ENCODE measurements around the gene NAALADL2. TPM values are rescaled to one million over a fixed set of nuclear protein-coding genes. Genes with fewer than 3 reads are reported as not detected.

The NAALADL2 gene
- total and polyA plus RNA-seq, 2 of the 13 experiments (the other 11 are each of a cell fraction or from before 2014, with no cell fraction given), result 0.08 TPM; not detected in 1

DNA sequence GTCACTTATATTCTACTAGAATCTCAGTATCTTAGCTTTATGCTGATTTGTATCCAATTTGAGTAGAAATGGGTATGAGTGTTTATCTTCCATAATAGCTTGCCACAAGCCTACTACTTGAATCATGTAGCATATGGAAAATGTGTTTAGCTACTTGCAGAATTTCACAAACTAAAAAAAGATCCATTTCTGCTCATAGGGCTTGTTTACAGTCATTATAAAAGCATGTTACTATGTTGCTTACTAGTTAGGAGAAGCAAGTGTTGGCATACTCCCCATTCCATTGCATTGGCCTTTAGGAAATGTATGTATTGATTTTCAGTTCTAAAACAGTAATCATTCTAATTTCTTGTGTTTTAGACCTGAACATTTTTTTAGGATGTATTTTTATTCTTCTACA is 939.2 kb downstream of the NAALADL2 start:
- TF ChIP-seq MAZ (IDR thresholded peaks at IDR 0.05; ENCODE audit: borderline replicate concordance, low read depth, low read length) (no peak), MAZ (CRISPR knock-in tag; IDR thresholded peaks at IDR 0.05; ENCODE audit: low read depth) (no peak), LCORL (IDR thresholded peaks at IDR 0.05) (no peak), LCORL (CRISPR knock-in tag; IDR thresholded peaks at IDR 0.05) (no peak), ZNF749 (CRISPR knock-in tag; IDR thresholded peaks at IDR 0.05; ENCODE audit: borderline replicate concordance) (no peak), ZEB1 (IDR thresholded peaks at IDR 0.05; ENCODE audit: insufficient replicate concordance, low read depth) (no peak), ZNF567 (CRISPR knock-in tag; IDR thresholded peaks at IDR 0.05; ENCODE audit: borderline replicate concordance) (no peak), POGZ (CRISPR knock-in tag; IDR thresholded peaks at IDR 0.05) (no peak), ZFP36 (IDR thresholded peaks at IDR 0.05; ENCODE audit: borderline replicate concordance, low read depth, low read length, partially characterized antibody) (no peak)
- TF ChIP-seq, protein P1, sequence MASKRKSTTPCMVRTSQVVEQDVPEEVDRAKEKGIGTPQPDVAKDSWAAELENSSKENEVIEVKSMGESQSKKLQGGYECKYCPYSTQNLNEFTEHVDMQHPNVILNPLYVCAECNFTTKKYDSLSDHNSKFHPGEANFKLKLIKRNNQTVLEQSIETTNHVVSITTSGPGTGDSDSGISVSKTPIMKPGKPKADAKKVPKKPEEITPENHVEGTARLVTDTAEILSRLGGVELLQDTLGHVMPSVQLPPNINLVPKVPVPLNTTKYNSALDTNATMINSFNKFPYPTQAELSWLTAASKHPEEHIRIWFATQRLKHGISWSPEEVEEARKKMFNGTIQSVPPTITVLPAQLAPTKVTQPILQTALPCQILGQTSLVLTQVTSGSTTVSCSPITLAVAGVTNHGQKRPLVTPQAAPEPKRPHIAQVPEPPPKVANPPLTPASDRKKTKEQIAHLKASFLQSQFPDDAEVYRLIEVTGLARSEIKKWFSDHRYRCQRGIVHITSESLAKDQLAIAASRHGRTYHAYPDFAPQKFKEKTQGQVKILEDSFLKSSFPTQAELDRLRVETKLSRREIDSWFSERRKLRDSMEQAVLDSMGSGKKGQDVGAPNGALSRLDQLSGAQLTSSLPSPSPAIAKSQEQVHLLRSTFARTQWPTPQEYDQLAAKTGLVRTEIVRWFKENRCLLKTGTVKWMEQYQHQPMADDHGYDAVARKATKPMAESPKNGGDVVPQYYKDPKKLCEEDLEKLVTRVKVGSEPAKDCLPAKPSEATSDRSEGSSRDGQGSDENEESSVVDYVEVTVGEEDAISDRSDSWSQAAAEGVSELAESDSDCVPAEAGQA (IDR thresholded peaks at IDR 0.05; ENCODE audit: low read depth), result no peak
- TF ChIP-seq, protein P1 (CRISPR knock-in tag; IDR thresholded peaks at IDR 0.05; ENCODE audit: borderline replicate concordance), result no peak
- in situ Hi-C loops (cut with HindIII; ENCODE audit: extremely low pct_ligation_motif_present, low pct_unique_long_range_greater_than_20kb) (no loop called here), intact Hi-C loops (cut with micrococcal nuclease; ENCODE audit: unreplicated experiment) (no loop called here)
- DNase-seq (ENCODE audit: low spot score) (no peak), FAIRE-seq (no peak), ATAC-seq (no peak)
- ChIA-PET POLR2A (no interaction called here), CTCF (ENCODE audit: low intra/inter-chr PET ratio, low total read pairs) (no interaction called here)
- Histone ChIP-seq H3K4me2 (ENCODE audit: low read depth, low read length) (no peak overlapping the region), H3K79me2 (ENCODE audit: insufficient read depth, low read length) (no peaks in the 10 kb centered on the region), H3K36me3 (replicated peaks in 1 of 2; ENCODE audit: control insufficient read depth in 1 of 2, insufficient read depth in 2 of 2, low read length in 2 of 2) (no peaks in the 10 kb centered on the region), H4K20me1 (ENCODE audit: insufficient read depth, low read length) (no peaks in the 10 kb centered on the region), H2AFZ (ENCODE audit: low read length) (no peak overlapping the region), H3K9ac (ENCODE audit: insufficient read depth, low read depth, low read length) (no peak overlapping the region), H3K27ac (ENCODE audit: extremely low read length, insufficient read depth, low read length) (no peak overlapping the region), H3K4me3 (replicated peaks in 1 of 3; ENCODE audit: insufficient read depth in 1 of 3, low read depth in 2 of 3, low read length in 3 of 3) (no peak overlapping the region), H3K4me1 (ENCODE audit: insufficient read depth, low read length) (no peaks in the 10 kb centered on the region), H3K9me3 (ENCODE audit: low read length) (peaks cover 44% of the 10 kb centered on the region), H3K27me3 (ENCODE audit: control insufficient read depth in 1 of 2, insufficient read depth in 2 of 2, low read length in 2 of 2) (no peaks in the 10 kb centered on the region)
- BruUV-seq (replicated peaks), result no TSS peak
